ENCODE data around the gene OBSL1. TPM values are rescaled to one million over a fixed set of nuclear protein-coding genes. Genes with fewer than 3 reads are reported as not detected.

OBSL1 gene
- total and polyA plus RNA-seq, 4 donors: 14.2 to 35.3 (median 27.3) TPM

DNA sequence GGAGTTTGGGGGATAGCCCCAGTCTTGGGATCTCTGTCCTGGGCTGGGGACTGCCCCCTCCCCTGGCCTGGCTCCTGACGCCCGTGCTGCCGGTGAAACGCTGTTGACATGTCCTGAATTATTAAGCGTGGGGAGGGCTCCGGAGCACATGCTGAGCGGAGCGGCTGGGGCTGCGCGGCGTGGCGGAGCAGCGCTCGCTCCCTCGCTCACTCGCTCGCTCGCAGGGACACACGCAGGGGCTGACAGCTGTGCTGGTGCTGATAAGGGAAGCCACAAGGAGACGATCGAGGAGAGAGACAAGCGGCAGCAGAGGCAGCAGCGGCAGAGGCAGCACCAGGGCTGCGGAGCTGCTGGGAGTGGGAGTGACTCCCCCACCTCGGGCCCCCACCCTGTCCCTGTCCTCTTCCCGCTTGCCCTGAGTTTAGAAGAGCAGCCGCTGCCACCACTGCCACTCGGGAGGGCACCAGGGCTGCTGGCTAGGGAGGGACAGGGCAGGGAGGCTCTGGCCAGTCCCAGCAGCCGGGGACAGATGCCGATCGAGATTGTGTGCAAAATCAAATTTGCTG is 57.1 kb downstream of the OBSL1 start, which contains the start of gene ASIC4:
Gene ASIC4, plus strand, starts transcription at position 287 of the 566 bp plus-strand sequence. Its CDS starts 243 bp downstream, at position 530.
- Histone ChIP-seq H3K4me1 (ENCODE audit: control insufficient read depth in 4 of 4, insufficient read depth in 4 of 4, low read length in 3 of 4) (peaks cover 0 to 9% (median 6%) of the 10 kb centered on the region in 4 donors), H3K9me3 (ENCODE audit: control insufficient read depth in 4 of 4, low read length in 3 of 4) (no peaks in the 10 kb centered on the region), H3K36me3 (ENCODE audit: control insufficient read depth in 4 of 4, insufficient read depth in 3 of 4, low read depth in 1 of 4, low read length in 3 of 4) (no peaks in the 10 kb centered on the region), H3K27ac (ENCODE audit: low read depth in 1 of 2, low read length in 2 of 2) (no peak within 1 kb of the TSS), H3K4me3 (ENCODE audit: low read depth in 1 of 3, low read length in 3 of 3) (no peak within 1 kb of the TSS), H3K9ac (ENCODE audit: low read depth in 1 of 2, low read length in 2 of 2) (no peak within 1 kb of the TSS), H3K27me3 (ENCODE audit: control insufficient read depth in 4 of 4, insufficient read depth in 4 of 4, low read length in 3 of 4) (peaks cover 0 to under 1% (median 0%) of the 10 kb centered on the region in 4 donors)
- whole genome bisulfite sequencing: 9% methylated on average over 31 of the region's 31 CpGs
- no peak for TF ChIP-seq FOXA1 (IDR thresholded peaks at IDR 0.05)
- DNase-seq (ENCODE audit: low spot score): peak; percentile 77

DNA sequence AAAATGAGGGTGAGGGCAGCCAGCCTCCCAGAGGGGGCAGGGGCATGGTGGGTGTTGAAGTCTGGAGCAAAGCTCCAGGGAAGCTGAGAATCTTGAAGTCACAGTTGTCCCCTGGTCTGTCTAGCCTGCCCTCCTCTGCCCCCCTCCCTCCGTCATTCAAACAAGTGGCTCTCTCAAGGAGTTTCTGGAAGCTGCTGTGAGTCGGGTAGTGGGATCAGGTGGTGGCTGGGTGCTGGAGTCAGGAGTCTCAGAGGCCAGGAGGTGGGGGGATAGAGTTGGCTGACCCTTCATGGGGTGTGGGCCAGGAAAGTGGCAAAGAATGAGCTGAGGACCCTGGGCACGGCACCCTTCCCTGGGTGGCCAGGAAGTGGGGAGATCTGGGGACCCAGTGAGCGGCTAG is 57.6 kb downstream of the OBSL1 start:
- no peak overlapping the region for H3K4me3 ChIP-seq (ENCODE audit: low read depth in 1 of 3, low read length in 3 of 3)
- peaks cover 0 to 9% (median 6%) of the 10 kb centered on the region in 4 donors for H3K4me1 ChIP-seq (ENCODE audit: control insufficient read depth in 4 of 4, insufficient read depth in 4 of 4, low read length in 3 of 4)
- no peaks in the 10 kb centered on the region for H3K9me3 ChIP-seq (ENCODE audit: control insufficient read depth in 4 of 4, low read length in 3 of 4)
- H3K36me3 ChIP-seq (ENCODE audit: control insufficient read depth in 4 of 4, insufficient read depth in 3 of 4, low read depth in 1 of 4, low read length in 3 of 4): no peaks in the 10 kb centered on the region
- no peak for DNase-seq (ENCODE audit: low spot score)
- H3K27me3 ChIP-seq (ENCODE audit: control insufficient read depth in 4 of 4, insufficient read depth in 4 of 4, low read length in 3 of 4): no peaks in the 10 kb centered on the region
- TF ChIP-seq, protein P1, sequence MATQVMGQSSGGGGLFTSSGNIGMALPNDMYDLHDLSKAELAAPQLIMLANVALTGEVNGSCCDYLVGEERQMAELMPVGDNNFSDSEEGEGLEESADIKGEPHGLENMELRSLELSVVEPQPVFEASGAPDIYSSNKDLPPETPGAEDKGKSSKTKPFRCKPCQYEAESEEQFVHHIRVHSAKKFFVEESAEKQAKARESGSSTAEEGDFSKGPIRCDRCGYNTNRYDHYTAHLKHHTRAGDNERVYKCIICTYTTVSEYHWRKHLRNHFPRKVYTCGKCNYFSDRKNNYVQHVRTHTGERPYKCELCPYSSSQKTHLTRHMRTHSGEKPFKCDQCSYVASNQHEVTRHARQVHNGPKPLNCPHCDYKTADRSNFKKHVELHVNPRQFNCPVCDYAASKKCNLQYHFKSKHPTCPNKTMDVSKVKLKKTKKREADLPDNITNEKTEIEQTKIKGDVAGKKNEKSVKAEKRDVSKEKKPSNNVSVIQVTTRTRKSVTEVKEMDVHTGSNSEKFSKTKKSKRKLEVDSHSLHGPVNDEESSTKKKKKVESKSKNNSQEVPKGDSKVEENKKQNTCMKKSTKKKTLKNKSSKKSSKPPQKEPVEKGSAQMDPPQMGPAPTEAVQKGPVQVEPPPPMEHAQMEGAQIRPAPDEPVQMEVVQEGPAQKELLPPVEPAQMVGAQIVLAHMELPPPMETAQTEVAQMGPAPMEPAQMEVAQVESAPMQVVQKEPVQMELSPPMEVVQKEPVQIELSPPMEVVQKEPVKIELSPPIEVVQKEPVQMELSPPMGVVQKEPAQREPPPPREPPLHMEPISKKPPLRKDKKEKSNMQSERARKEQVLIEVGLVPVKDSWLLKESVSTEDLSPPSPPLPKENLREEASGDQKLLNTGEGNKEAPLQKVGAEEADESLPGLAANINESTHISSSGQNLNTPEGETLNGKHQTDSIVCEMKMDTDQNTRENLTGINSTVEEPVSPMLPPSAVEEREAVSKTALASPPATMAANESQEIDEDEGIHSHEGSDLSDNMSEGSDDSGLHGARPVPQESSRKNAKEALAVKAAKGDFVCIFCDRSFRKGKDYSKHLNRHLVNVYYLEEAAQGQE (IDR thresholded peaks at IDR 0.05): no peak
- H3K27ac ChIP-seq (ENCODE audit: low read depth in 1 of 2, low read length in 2 of 2): no peak overlapping the region
- WGBS: 22% methylated on average over 4 of the region's 4 CpGs
- no peak overlapping the region for H3K9ac ChIP-seq (ENCODE audit: low read depth in 1 of 2, low read length in 2 of 2)

DNA sequence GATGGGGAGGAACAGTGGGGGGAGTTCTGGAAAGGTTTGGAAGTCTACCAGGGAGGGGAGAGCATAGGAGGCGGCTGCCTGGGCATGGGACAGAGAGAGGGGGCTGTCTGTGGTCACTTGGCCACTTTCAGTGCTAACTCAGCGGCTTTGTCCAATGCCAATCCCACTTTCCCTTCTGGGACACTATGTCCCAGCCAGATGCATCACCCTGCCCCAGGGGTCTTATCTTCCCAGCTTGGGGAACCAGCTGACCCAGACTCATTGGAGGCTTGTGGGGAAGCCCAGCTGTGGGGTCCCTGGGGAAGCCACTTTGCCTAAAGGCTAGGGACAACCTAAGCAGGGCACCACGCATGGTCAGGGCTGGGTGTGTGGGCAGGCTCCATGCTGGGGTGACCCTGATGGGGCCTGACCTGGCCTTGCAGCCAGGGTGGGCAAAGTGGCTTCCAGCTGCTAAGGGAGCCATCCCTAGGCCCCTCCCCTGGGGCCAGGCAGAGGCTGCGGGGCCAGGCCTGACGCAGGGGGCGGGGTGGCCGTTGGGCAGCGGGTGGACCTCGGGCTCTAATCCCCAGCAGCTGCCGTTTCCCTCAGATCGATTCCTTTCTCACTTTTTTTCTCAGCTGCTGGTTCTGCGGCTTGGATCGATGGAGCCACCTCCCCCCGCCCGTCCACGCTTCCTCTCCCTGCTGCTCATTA is 58.7 kb downstream of the OBSL1 start:
- no peak for TF ChIP-seq RXRA (IDR thresholded peaks at IDR 0.05)
- no peak for TF ChIP-seq NR2F2 (IDR thresholded peaks at IDR 0.05)
- no peak for TF ChIP-seq FOXA2 (IDR thresholded peaks at IDR 0.05)
- Histone ChIP-seq H3K4me1 (ENCODE audit: control insufficient read depth in 4 of 4, insufficient read depth in 4 of 4, low read length in 3 of 4) (peaks cover 0 to 9% (median 6%) of the 10 kb centered on the region in 4 donors), H3K27ac (ENCODE audit: low read depth in 1 of 2, low read length in 2 of 2) (no peak overlapping the region), H3K27me3 (ENCODE audit: control insufficient read depth in 4 of 4, insufficient read depth in 4 of 4, low read length in 3 of 4) (no peaks in the 10 kb centered on the region), H3K4me3 (ENCODE audit: low read depth in 1 of 3, low read length in 3 of 3) (no peak overlapping the region), H3K9ac (ENCODE audit: low read depth in 1 of 2, low read length in 2 of 2) (no peak overlapping the region), H3K36me3 (ENCODE audit: control insufficient read depth in 4 of 4, insufficient read depth in 3 of 4, low read depth in 1 of 4, low read length in 3 of 4) (no peaks in the 10 kb centered on the region), H3K9me3 (ENCODE audit: control insufficient read depth in 4 of 4, low read length in 3 of 4) (no peaks in the 10 kb centered on the region)
- DNase-seq (ENCODE audit: low spot score): peak; percentile 63
- WGBS: 19% methylated on average over 16 of the region's 16 CpGs

DNA sequence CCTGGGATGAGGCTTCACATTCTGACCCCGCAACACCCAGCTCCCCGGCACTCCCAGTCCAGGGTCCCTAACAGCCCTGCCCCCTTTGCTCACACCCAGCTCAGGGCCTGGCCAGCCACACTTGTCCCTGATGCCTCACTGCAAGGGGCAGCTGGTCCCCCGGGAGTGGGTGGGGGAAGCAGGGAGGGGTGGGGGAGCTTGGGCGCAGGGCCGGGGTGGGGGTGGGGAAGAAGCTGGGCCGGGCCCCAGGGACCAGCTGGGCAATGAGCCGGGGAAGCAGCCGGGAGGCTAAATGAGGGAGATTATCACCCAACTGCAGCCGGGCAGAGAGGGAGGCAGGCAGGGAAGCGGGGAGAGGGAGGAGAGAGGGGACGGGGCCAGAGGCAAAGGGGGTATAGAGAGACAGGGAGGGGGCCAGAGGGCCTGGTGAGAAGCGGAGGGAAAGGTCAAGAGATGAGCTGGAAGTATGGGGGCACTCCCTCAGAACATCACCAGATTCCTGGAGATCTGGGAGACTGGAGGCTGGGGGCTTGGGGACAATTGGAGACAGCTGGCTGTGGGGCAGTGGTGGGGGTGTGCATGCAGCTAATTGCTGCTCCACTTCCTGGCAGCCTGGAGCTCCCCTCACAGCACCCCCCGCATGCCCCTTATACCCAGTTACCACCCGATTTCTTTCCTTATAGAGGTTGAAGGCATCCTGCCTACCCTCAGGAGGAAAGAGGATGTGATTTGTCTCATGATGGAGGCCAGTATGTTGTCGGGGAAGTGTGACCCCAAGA is 59.6 kb downstream of the OBSL1 start:
- peaks cover 0 to 3% (median 1%) of the 10 kb centered on the region in 4 donors for H3K36me3 ChIP-seq (ENCODE audit: control insufficient read depth in 4 of 4, insufficient read depth in 3 of 4, low read depth in 1 of 4, low read length in 3 of 4)
- no peaks in the 10 kb centered on the region for H3K27me3 ChIP-seq (ENCODE audit: control insufficient read depth in 4 of 4, insufficient read depth in 4 of 4, low read length in 3 of 4)
- H3K27ac ChIP-seq (ENCODE audit: low read depth in 1 of 2, low read length in 2 of 2): no peak overlapping the region
- TF ChIP-seq, protein P2, sequence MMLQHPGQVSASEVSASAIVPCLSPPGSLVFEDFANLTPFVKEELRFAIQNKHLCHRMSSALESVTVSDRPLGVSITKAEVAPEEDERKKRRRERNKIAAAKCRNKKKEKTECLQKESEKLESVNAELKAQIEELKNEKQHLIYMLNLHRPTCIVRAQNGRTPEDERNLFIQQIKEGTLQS (IDR thresholded peaks at IDR 0.05): no peak
- no peak for TF ChIP-seq NR2F2 (IDR thresholded peaks at IDR 0.05)
- no peak for TF ChIP-seq GABPA (IDR thresholded peaks at IDR 0.05 in 1 of 2, conservative IDR thresholded peaks at IDR 0.05 in 1 of 2)
- TF ChIP-seq TAF1 (conservative IDR thresholded peaks at IDR 0.05): no peak
- no peak for TF ChIP-seq JUND (IDR thresholded peaks at IDR 0.05)
- TF ChIP-seq YY1 (IDR thresholded peaks at IDR 0.05): no peak
- no peak for TF ChIP-seq RXRA (IDR thresholded peaks at IDR 0.05)
- no peak for TF ChIP-seq SP1 (IDR thresholded peaks at IDR 0.05)
- TF ChIP-seq RAD21 (IDR thresholded peaks at IDR 0.05): no peak
- TF ChIP-seq, protein P3, sequence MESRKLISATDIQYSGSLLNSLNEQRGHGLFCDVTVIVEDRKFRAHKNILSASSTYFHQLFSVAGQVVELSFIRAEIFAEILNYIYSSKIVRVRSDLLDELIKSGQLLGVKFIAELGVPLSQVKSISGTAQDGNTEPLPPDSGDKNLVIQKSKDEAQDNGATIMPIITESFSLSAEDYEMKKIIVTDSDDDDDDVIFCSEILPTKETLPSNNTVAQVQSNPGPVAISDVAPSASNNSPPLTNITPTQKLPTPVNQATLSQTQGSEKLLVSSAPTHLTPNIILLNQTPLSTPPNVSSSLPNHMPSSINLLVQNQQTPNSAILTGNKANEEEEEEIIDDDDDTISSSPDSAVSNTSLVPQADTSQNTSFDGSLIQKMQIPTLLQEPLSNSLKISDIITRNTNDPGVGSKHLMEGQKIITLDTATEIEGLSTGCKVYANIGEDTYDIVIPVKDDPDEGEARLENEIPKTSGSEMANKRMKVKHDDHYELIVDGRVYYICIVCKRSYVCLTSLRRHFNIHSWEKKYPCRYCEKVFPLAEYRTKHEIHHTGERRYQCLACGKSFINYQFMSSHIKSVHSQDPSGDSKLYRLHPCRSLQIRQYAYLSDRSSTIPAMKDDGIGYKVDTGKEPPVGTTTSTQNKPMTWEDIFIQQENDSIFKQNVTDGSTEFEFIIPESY (IDR thresholded peaks at IDR 0.05): no peak

More for the DNA sequence above, 59.6 kb downstream of the OBSL1 start:
- WGBS: 45% methylated on average over 15 of the region's 15 CpGs
- no peaks in the 10 kb centered on the region for H3K9me3 ChIP-seq (ENCODE audit: control insufficient read depth in 4 of 4, low read length in 3 of 4)
- H3K4me3 ChIP-seq (ENCODE audit: low read depth in 1 of 3, low read length in 3 of 3): no peak overlapping the region
- H3K4me1 ChIP-seq (ENCODE audit: control insufficient read depth in 4 of 4, insufficient read depth in 4 of 4, low read length in 3 of 4): peaks cover 0 to 9% (median 6%) of the 10 kb centered on the region in 4 donors
- H3K9ac ChIP-seq (ENCODE audit: low read depth in 1 of 2, low read length in 2 of 2): no peak overlapping the region
- peak; percentile 77 for DNase-seq (ENCODE audit: low spot score)

All from liver (tissue), 9 donors.